GM21423 (cell line): Measurements from ENCODE around the gene ANKRD55.

Experiments
- ATAC-seq: cut with Tn5 transposase; IDR thresholded peaks from one replicate; pipeline ENCODE4 v1.9.1; 2021; ENCODE audit warnings: mild to moderate bottlenecking, moderate library complexity; ENCODE audit not compliant: unreplicated experiment

Gene ANKRD55

GRCh38 chr5:56054666-56055065, 178.5 kb downstream of the ANKRD55 start:
- no peak for ATAC-seq

- ATAC-seq = no peak
Observed at GRCh38 chr5:56053363-56053762, 179.8 kb downstream of the ANKRD55 start.

- ATAC-seq = no peak
Observed at GRCh38 chr5:56052735-56053134, 180.4 kb downstream of the ANKRD55 start.

GRCh38 chr5:56050551-56051255, 182.4 kb downstream of the ANKRD55 start:
- ATAC-seq = no peak
